ENCODE measurements around the gene TMEM179. TPM values are rescaled to one million over a fixed set of nuclear protein-coding genes. Genes with fewer than 3 reads are reported as not detected.

The TMEM179 gene
- total and polyA plus RNA-seq, 2 of the 13 experiments (the other 11 are each of a cell fraction or from before 2014, with no cell fraction given), result not detected

DNA sequence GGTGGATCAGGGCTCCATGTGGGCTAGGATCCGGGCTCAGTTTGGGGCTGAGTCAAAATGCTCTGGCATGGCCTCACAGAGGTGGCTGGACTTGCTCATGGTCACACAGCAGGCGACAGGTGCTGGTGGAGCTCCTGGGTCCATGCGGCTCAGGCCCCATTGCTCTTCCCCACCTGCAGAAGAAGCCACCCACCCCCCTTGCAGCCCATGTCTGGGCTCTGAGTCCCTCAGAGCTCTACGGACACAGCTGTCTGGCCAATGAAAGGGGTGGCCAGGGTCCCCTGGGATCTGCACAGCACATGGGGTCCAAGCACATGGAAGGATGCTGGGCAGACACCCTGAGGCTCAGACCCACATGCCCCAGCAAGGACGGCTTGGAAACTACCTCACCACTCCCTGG, 42.0 kb downstream of the TMEM179 start:
- POLR2A ChIA-PET, result no interaction called here
- Histone ChIP-seq H4K20me1 (ENCODE audit: insufficient read depth, low read length) (no peaks in the 10 kb centered on the region), H3K4me3 (replicated peaks in 1 of 3; ENCODE audit: insufficient read depth in 1 of 3, low read depth in 2 of 3, low read length in 3 of 3) (no peak overlapping the region), H3K4me2 (ENCODE audit: low read depth, low read length) (no peak overlapping the region), H3K79me2 (ENCODE audit: insufficient read depth, low read length) (no peaks in the 10 kb centered on the region), H2AFZ (ENCODE audit: low read length) (no peak overlapping the region), H3K4me1 (ENCODE audit: insufficient read depth, low read length) (no peaks in the 10 kb centered on the region), H3K9me3 (ENCODE audit: low read length) (no peaks in the 10 kb centered on the region), H3K27ac (ENCODE audit: extremely low read length, insufficient read depth, low read length) (no peak overlapping the region), H3K9ac (ENCODE audit: insufficient read depth, low read depth, low read length) (no peak overlapping the region), H3K27me3 (ENCODE audit: control insufficient read depth in 1 of 2, insufficient read depth in 2 of 2, low read length in 2 of 2) (peaks cover 21 to 84% of the 10 kb centered on the region in 2 experiments), H3K36me3 (replicated peaks in 1 of 2; ENCODE audit: control insufficient read depth in 1 of 2, insufficient read depth in 2 of 2, low read length in 2 of 2) (no peaks in the 10 kb centered on the region)
- TF ChIP-seq MNT (IDR thresholded peaks at IDR 0.05) (peak; percentile 26; the same call in 1 of the 2 replicates), MEF2D (CRISPR knock-in tag; IDR thresholded peaks at IDR 0.05) (no peak), ZNF652 (CRISPR knock-in tag; IDR thresholded peaks at IDR 0.05; ENCODE audit: borderline replicate concordance, low read depth) (no peak), CREB1 (IDR thresholded peaks at IDR 0.05) (no peak), CREB1 (CRISPR knock-in tag; IDR thresholded peaks at IDR 0.05) (no peak)
- TF ChIP-seq, protein P1, sequence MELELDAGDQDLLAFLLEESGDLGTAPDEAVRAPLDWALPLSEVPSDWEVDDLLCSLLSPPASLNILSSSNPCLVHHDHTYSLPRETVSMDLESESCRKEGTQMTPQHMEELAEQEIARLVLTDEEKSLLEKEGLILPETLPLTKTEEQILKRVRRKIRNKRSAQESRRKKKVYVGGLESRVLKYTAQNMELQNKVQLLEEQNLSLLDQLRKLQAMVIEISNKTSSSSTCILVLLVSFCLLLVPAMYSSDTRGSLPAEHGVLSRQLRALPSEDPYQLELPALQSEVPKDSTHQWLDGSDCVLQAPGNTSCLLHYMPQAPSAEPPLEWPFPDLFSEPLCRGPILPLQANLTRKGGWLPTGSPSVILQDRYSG (CRISPR knock-in tag; IDR thresholded peaks at IDR 0.05), result no peak
- in situ Hi-C loops (cut with HindIII; ENCODE audit: extremely low pct_ligation_motif_present, low pct_unique_long_range_greater_than_20kb) (loop anchor here (5.0 kb wide), 1 partner anchor 425 kb away; the partner anchor contains the start of gene KIF26A), intact Hi-C loops (cut with micrococcal nuclease; ENCODE audit: unreplicated experiment) (no loop called here)
- 0% methylated on average over 2 of the region's 5 CpGs for WGBS (ENCODE audit: low lambda C conversion rate)
- CTCF ChIA-PET (ENCODE audit: low intra/inter-chr PET ratio, low total read pairs), result interaction anchor here (0.9 to 1.1 kb wide), 2 partner anchors 425 to 484 kb away, joined by 3 to 4 read pairs; no protein-coding TSS in a partner anchor
- FAIRE-seq, result no peak
- DNase-seq (ENCODE audit: low spot score), result no peak
- BruUV-seq (replicated peaks), result no TSS peak
- no peak for ATAC-seq

Data from HepG2 (cell line).